Left ventricle myocardium inferior (tissue), 1 donor: ENCODE data around the gene C14orf93. TPM values are rescaled to one million over a fixed set of nuclear protein-coding genes. Genes with fewer than 3 reads are reported as not detected.

Experiments used
- DNase-seq: peaks from one replicate; pipeline ENCODE4 v3.0.0-alpha.2; 2020
- H3K27ac ChIP-seq: fragments of 200-600 bp; replicated peaks from 2 replicates; pipeline ENCODE4 v1.8.0; 2021
- H3K27me3 ChIP-seq: fragments of 200-600 bp; 2 replicates; pipeline ENCODE4 v1.8.0; 2021; ENCODE audit warnings: low read depth
- H3K36me3 ChIP-seq: fragments of 200-600 bp; 2 replicates; pipeline ENCODE4 v1.8.0; 2021
- H3K4me1 ChIP-seq: fragments of 200-600 bp; 2 replicates; pipeline ENCODE4 v1.8.0; 2021
- H3K4me3 ChIP-seq: fragments of 200-600 bp; 2 replicates; pipeline ENCODE4 v1.8.0; 2021; ENCODE audit warnings: mild to moderate bottlenecking, moderate library complexity
- H3K9me3 ChIP-seq: fragments of 200-600 bp; replicated peaks from 2 replicates; pipeline ENCODE4 v1.8.0; 2021
- intact Hi-C: fragments of 100-400 bp; cut with micrococcal nuclease; formaldehyde crosslinking; loops from one replicate; pipeline ENCODE4 v1.11.0; 2022
- total RNA-seq: library from RNA; stranded (reverse); fragmentation: NEBNext Ultra II Directional; extraction: Animal tissue kit (Norgen Biotek cat#: 25700); gene quantifications from one replicate; pipeline ENCODE4 v1.2.1, GENCODE V29; 2021
- TF ChIP-seq, protein P1 (sequence below): fragments of 200-600 bp; IDR thresholded peaks from 2 replicates; pipeline ENCODE4 v1.8.0; 2021; ENCODE audit warnings: antibody characterized with exemption, mild to moderate bottlenecking, borderline replicate concordance
- donor health status: DM: no; HTN: yes; CAD: no; lungs with severe emphysema.

C14orf93 gene
- total RNA-seq, 1 donor from 2014 or later, result 4.9 TPM

DNA sequence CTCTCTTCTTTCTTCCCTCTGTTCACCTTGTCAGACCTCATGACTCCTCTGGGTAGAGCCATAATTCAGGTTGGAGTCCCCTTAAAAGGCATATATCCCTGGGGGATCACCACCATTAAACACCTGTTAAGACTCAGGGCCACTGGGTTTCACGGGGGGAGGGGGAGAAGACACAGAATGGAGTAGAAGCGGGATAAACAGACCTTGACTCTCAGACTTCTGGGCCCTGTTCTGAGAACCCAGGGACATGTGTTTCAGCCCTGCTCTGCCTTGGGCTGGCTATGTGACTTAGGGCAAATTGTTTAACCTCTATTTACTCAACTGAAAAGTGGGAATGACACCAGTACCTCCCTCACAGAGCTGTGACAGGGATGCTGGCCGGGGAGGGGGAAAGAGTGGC lies 42.7 kb upstream of the C14orf93 start:
- H3K27ac ChIP-seq, result no peak overlapping the region
- no peaks in the 10 kb centered on the region for H3K9me3 ChIP-seq
- intact Hi-C loops, result no loop called here
- H3K27me3 ChIP-seq, result peaks cover 6% of the 10 kb centered on the region
- H3K4me1 ChIP-seq, result peaks cover 21% of the 10 kb centered on the region
- DNase-seq, result no peak
- TF ChIP-seq, protein P1, sequence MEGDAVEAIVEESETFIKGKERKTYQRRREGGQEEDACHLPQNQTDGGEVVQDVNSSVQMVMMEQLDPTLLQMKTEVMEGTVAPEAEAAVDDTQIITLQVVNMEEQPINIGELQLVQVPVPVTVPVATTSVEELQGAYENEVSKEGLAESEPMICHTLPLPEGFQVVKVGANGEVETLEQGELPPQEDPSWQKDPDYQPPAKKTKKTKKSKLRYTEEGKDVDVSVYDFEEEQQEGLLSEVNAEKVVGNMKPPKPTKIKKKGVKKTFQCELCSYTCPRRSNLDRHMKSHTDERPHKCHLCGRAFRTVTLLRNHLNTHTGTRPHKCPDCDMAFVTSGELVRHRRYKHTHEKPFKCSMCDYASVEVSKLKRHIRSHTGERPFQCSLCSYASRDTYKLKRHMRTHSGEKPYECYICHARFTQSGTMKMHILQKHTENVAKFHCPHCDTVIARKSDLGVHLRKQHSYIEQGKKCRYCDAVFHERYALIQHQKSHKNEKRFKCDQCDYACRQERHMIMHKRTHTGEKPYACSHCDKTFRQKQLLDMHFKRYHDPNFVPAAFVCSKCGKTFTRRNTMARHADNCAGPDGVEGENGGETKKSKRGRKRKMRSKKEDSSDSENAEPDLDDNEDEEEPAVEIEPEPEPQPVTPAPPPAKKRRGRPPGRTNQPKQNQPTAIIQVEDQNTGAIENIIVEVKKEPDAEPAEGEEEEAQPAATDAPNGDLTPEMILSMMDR, result no peak
- no peaks in the 10 kb centered on the region for H3K36me3 ChIP-seq
- H3K4me3 ChIP-seq, result no peak overlapping the region

DNA sequence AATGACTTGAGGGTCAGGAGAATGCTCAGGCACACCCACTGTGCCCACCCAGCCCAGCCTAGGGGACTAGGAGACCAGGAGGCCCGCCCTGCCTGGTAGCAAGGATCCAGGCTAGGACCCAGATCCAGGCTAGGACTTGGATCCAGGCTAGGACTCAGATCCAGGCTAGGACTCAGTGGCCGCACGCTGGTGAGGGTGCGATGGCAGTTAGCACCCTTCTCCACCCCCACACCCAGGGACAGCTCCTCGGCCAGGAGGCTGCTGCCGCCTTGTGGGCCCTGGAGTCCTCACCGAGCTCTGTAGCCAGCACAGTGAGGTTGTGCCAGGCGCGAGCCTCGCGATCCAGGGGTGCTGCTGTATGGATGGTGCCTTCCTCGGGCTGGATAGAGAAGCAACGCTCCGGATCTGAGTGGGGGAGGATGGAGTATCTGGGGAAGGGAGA lies 42.3 kb upstream of the C14orf93 start:
- Histone ChIP-seq H3K27ac (no peak overlapping the region), H3K27me3 (peaks cover 6% of the 10 kb centered on the region), H3K4me1 (peaks cover 23% of the 10 kb centered on the region), H3K36me3 (no peaks in the 10 kb centered on the region), H3K4me3 (no peak overlapping the region), H3K9me3 (no peaks in the 10 kb centered on the region)
- intact Hi-C loops, result no loop called here
- DNase-seq, result no peak
- TF ChIP-seq, protein P1, result peak; percentile 52

DNA sequence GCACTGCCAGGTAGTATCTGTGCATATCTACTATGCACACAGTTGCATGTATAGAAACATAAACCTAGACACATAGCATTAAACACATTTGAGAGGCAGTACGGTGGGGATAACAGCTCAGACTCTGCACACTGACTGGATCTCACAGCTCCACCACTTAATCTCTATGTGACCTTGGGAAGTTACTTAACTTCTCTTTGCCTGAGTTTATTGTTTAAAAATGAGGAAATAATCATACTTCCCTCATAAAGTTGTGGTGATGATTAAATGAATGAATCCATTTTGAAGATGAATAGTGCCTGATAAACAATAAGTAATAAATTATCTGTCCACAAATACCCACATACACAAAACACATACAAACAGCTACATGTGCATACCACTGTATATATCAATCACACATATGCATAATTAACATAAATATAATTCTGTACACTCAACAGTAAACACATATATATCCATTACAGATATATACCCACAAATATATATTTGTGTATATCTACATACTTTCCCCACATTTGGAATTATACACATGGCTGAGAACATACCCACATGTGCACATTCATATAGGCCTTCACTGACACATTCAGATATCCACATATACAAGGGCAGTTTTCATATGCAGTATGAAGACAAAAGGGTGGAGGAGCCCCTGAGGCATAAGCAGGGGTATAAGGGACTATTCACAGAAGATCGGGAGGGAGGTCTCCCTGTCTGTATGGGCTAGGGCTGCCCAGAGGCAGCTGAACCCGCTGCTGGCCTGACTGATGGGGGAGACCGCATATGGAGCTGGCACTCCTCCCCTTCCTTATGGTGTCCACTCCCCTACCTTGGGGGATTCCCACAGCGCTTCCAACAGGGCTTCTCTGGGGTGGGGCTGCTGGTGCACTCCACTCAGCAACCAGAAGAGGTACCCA lies 41.5 kb upstream of the C14orf93 start:
- no peaks in the 10 kb centered on the region for H3K36me3 ChIP-seq
- H3K9me3 ChIP-seq, result no peaks in the 10 kb centered on the region
- H3K27me3 ChIP-seq, result peaks cover 6% of the 10 kb centered on the region
- no peak overlapping the region for H3K4me3 ChIP-seq
- TF ChIP-seq, protein P1, result no peak
- no peak overlapping the region for H3K27ac ChIP-seq
- intact Hi-C loops, result no loop called here
- DNase-seq, result no peak
- peaks cover 23% of the 10 kb centered on the region for H3K4me1 ChIP-seq

GRCh38 chr14:23049011-23049410 lies 39.1 kb upstream of the C14orf93 start:
- Histone ChIP-seq H3K4me3 (no peak overlapping the region), H3K27ac (no peak overlapping the region), H3K4me1 (peaks cover 32% of the 10 kb centered on the region), H3K9me3 (no peaks in the 10 kb centered on the region), H3K27me3 (peaks cover 6% of the 10 kb centered on the region), H3K36me3 (no peaks in the 10 kb centered on the region)
- TF ChIP-seq, protein P1, result no peak
- no peak for DNase-seq
- intact Hi-C loops, result no loop called here

DNA sequence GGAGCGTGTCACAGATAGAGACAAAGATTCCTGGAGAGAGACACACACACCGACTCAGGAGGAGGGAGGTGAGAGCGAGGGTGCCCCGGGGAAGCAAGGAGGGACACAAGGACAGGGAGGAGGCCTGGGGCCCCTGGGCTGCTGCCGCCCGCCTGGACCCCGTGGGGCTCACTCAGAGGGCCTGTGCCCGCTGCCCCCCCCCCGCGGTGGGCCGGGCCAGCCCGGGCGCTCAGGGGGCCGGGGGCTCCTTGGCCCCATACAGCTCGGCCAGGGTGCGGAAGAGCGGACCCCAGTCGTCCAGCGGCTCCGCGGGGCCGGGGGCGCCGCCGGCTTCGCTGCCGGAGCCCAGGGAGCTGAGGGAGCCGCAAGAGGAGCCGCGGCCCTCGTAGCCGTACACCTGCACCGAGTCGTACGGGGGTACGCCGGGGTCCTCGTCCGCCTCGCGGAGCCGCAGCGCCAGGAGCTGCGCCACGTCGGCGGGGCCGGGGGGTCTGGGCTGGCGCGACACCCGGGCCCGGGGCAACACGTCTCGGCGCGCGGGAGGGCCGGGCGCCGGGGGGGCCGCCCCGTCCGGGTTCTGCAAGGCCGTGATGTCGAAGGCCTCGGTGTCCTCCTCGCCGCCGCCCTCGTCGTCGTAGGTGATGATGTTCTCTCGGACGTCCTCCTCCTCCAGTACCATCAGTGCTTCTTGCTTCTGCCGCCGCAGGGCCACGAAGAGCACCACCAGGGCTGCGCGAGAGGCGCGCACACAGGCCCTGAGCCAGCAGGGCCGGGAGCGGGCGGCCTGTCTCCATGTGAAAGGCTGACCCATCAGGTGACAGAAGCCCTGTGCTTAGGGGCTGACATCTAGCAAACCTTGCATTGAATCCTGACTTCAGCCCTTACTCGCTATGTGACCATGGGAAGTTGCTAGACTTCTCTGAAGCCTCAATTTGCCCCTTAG lies 38.1 kb upstream of the C14orf93 start:
- TF ChIP-seq, protein P1, result no peak
- Histone ChIP-seq H3K9me3 (no peaks in the 10 kb centered on the region), H3K27ac (peak overlapping the region; percentile 71), H3K4me3 (no peak overlapping the region), H3K4me1 (peaks cover 36% of the 10 kb centered on the region), H3K36me3 (no peaks in the 10 kb centered on the region), H3K27me3 (peaks cover 6% of the 10 kb centered on the region)
- intact Hi-C loops, result no loop called here
- no peak for DNase-seq
